Gastrocnemius medialis (tissue), 4 donors: ENCODE results near the gene SLC22A1. TPM values are rescaled to one million over a fixed set of nuclear protein-coding genes. Genes with fewer than 3 reads are reported as not detected.
"Not testable (repeated sequence)": the region's sequence is repeated elsewhere in the genome, so short reads cannot be mapped to it uniquely, and the experiment has no call there.

ENCODE experiments used
- ATAC-seq, 2 donors: fragments of 150-250 bp; one replicate each; pipeline ENCODE4 v1.9.1; 2016
- DNase-seq, 2 donors: peaks; one replicate each; pipeline ENCODE4 v3.0.0-alpha.2; 2019
- H3K27ac ChIP-seq, 4 donors: fragments of 200-600 bp; sonication (generic); 1 replicate in 1 of 4; 2 replicates in 3 of 4; pipeline ENCODE4 v1.5.1; 2016 to 2018; ENCODE audit warnings: mild to moderate bottlenecking in 2 of 4, moderate library complexity in 1 of 4
- H3K27me3 ChIP-seq, 3 donors: fragments of 200-600 bp; sonication (generic) in 2 of 3; 1 replicate in 1 of 3; 2 replicates in 2 of 3; pipeline versions ENCODE4 v1.5.1 to v1.6.0; 2016 to 2019; ENCODE audit warnings: mild to moderate bottlenecking in 1 of 3, moderate library complexity in 1 of 3
- H3K36me3 ChIP-seq, 2 donors: fragments of 200-600 bp; sonication (generic) in 1 of 2; one replicate each; pipeline ENCODE4 v1.5.1; 2017 to 2018
- H3K4me1 ChIP-seq, 2 donors: fragments of 200-600 bp; sonication (generic) in 1 of 2; one replicate each; pipeline ENCODE4 v1.5.1; 2016 to 2017; ENCODE audit warnings: mild to moderate bottlenecking in 2 of 2
- H3K4me3 ChIP-seq, 4 donors: fragments of 200-600 bp; sonication (generic) in 3 of 4; 1 replicate in 1 of 4; 2 replicates in 3 of 4; pipeline ENCODE4 v1.5.1; 2016 to 2019; ENCODE audit warnings: mild to moderate bottlenecking in 2 of 4
- H3K9me3 ChIP-seq, 3 donors: fragments of 200-600 bp; sonication (generic) in 2 of 3; 1 replicate in 1 of 3; 2 replicates in 2 of 3; pipeline ENCODE4 v1.5.1; 2016 to 2019
- CTCF ChIP-seq, 5 experiments: fragments of 450-650 bp in 3 of 5; fragments of 200-600 bp in 2 of 5; sonication (generic) in 2 of 5; IDR thresholded peaks in 4 of 5; conservative IDR thresholded peaks in 1 of 5; 1 replicate in 4 of 5; 2 replicates in 1 of 5; pipeline ENCODE4 v1.5.1; 2016 to 2019; ENCODE audit warnings: antibody characterized with exemption in 5 of 5, mild to moderate bottlenecking in 3 of 5, moderate library complexity in 3 of 5
- POLR2A ChIP-seq, 2 donors: fragments of 450-650 bp; IDR thresholded peaks; one replicate each; pipeline ENCODE4 v1.6.1; 2017; ENCODE audit warnings: antibody characterized with exemption in 2 of 2, mild to moderate bottlenecking in 2 of 2, moderate library complexity in 2 of 2
- in situ Hi-C, 4 donors: fragments of 200-750 bp; cut with MboI; loops; one replicate each; pipeline versions ENCODE4 v1.15.0 to v1.8.0; 2017; ENCODE audit warnings: low sequenced_read_pairs in 4 of 4
- intact Hi-C: fragments of 100-400 bp; cut with DNase I; formaldehyde crosslinking; loops from one replicate; pipeline ENCODE4 v1.15.1; 2023; ENCODE audit warnings: low total_unique reads
- total RNA-seq, 4 donors: library from RNA; depleted of rRNA; stranded (reverse); fragments of >200 nt; gene quantifications; one replicate each; pipeline versions ENCODE4 v1.1.0 to v1.2.3, GENCODE V29; 2016

SLC22A1 gene
- total RNA-seq, 4 donors from 2014 or later: 0.78 to 1.4 (median 1.1) TPM

GRCh38 chr6:160131636-160132296 is 10.2 kb downstream of the SLC22A1 start:
- H3K36me3 ChIP-seq: no peaks in the 10 kb centered on the region
- no peak overlapping the region for H3K4me3 ChIP-seq
- no peak for ATAC-seq
- DNase-seq: no peak
- H3K27me3 ChIP-seq: no peaks in the 10 kb centered on the region
- intact Hi-C loops: loop anchor here (10.0 kb wide), 1 partner anchor 403 kb away; no protein-coding TSS in a partner anchor
- no peaks in the 10 kb centered on the region for H3K9me3 ChIP-seq
- in situ Hi-C loops: loop anchor here in 3 of 4 donors (25.0 kb wide), 2 partner anchors 306 to 331 kb away; no protein-coding TSS in a partner anchor
- no peak for TF ChIP-seq CTCF (IDR thresholded peaks at IDR 0.05 in 4 of 5, conservative IDR thresholded peaks at IDR 0.05 in 1 of 5)
- TF ChIP-seq POLR2A (IDR thresholded peaks at IDR 0.05): no peak
- H3K4me1 ChIP-seq: no peaks in the 10 kb centered on the region
- no peak overlapping the region for H3K27ac ChIP-seq

- ATAC-seq (no peak), DNase-seq (no peak)
- Histone ChIP-seq H3K27ac (no peak overlapping the region), H3K27me3 (no peaks in the 10 kb centered on the region), H3K9me3 (no peaks in the 10 kb centered on the region), H3K36me3 (no peaks in the 10 kb centered on the region), H3K4me3 (no peak overlapping the region), H3K4me1 (no peaks in the 10 kb centered on the region)
- no peak for TF ChIP-seq POLR2A (IDR thresholded peaks at IDR 0.05)
- no peak for TF ChIP-seq CTCF (IDR thresholded peaks at IDR 0.05 in 4 of 5, conservative IDR thresholded peaks at IDR 0.05 in 1 of 5)
- in situ Hi-C loops: loop anchor here in 3 of 4 donors (25.0 kb wide), 2 partner anchors 305 to 330 kb away; no protein-coding TSS in a partner anchor
- intact Hi-C loops: loop anchor here (10.0 kb wide), 1 partner anchor 403 kb away; no protein-coding TSS in a partner anchor
These were observed 10.7 kb downstream of the SLC22A1 start for GRCh38 chr6:160132297-160132637.

- no peak overlapping the region for H3K4me3 ChIP-seq
- in situ Hi-C loops (loop anchor here in 3 of 4 donors (25.0 kb wide), 2 partner anchors 304 to 329 kb away; no protein-coding TSS in a partner anchor), intact Hi-C loops (loop anchor here (10.0 kb wide), 1 partner anchor 402 kb away; no protein-coding TSS in a partner anchor)
- no peaks in the 10 kb centered on the region for H3K27me3 ChIP-seq
- no peaks in the 10 kb centered on the region for H3K36me3 ChIP-seq
- H3K27ac ChIP-seq: no peak overlapping the region
- ATAC-seq (no peak), DNase-seq (no peak)
- TF ChIP-seq POLR2A (IDR thresholded peaks at IDR 0.05) (no peak), CTCF (IDR thresholded peaks at IDR 0.05 in 4 of 5, conservative IDR thresholded peaks at IDR 0.05 in 1 of 5) (no peak)
- no peaks in the 10 kb centered on the region for H3K9me3 ChIP-seq
- H3K4me1 ChIP-seq: no peaks in the 10 kb centered on the region
These were observed 11.2 kb downstream of the SLC22A1 start for GRCh38 chr6:160132776-160133338.

GRCh38 chr6:160133441-160134336 is 12.1 kb downstream of the SLC22A1 start:
- Histone ChIP-seq H3K9me3 (no peaks in the 10 kb centered on the region), H3K36me3 (no peaks in the 10 kb centered on the region), H3K4me3 (no peak overlapping the region), H3K27ac (no peak overlapping the region), H3K27me3 (no peaks in the 10 kb centered on the region), H3K4me1 (peaks cover 0 to 5% of the 10 kb centered on the region in 2 donors)
- DNase-seq (no peak), ATAC-seq (no peak)
- intact Hi-C loops (loop anchor here (10.0 kb wide), 1 partner anchor 401 kb away; no protein-coding TSS in a partner anchor), in situ Hi-C loops (loop anchor here in 3 of 4 donors (25.0 kb wide), 2 partner anchors 304 to 329 kb away; no protein-coding TSS in a partner anchor)
- TF ChIP-seq POLR2A (IDR thresholded peaks at IDR 0.05) (no peak), CTCF (IDR thresholded peaks at IDR 0.05 in 4 of 5, conservative IDR thresholded peaks at IDR 0.05 in 1 of 5) (no peak)

GRCh38 chr6:160134337-160134751 is 12.7 kb downstream of the SLC22A1 start:
- H3K4me3 ChIP-seq, H3K9me3 ChIP-seq, H3K27me3 ChIP-seq, ATAC-seq, H3K27ac ChIP-seq, H3K36me3 ChIP-seq, H3K4me1 ChIP-seq, DNase-seq: not testable (repeated sequence)
- in situ Hi-C loops: loop anchor here in 3 of 4 donors (25.0 kb wide), 2 partner anchors 303 to 328 kb away; no protein-coding TSS in a partner anchor
- intact Hi-C loops: loop anchor here (10.0 kb wide), 1 partner anchor 400 kb away; no protein-coding TSS in a partner anchor
